Stimulated activated CD8-positive, alpha-beta memory T cell treated with anti-CD3 and anti-CD28 coated beads, Interleukin-7, amount 100 ng/mL, for 4 hours (primary cell): ENCODE data around the gene PAPPA.

Experiments used
- DNase-seq, 2 donors: peaks; one replicate each; pipeline ENCODE4 v3.0.0-alpha.2; 2020; ENCODE audit warnings: low read depth in 2 of 2

Gene PAPPA

GRCh38 chr9:116345393-116345792 lies 191.8 kb downstream of the PAPPA start:
- no peak for DNase-seq

GRCh38 chr9:116345817-116346216 lies 192.2 kb downstream of the PAPPA start:
- no peak for DNase-seq

- no peak for DNase-seq
Measured at GRCh38 chr9:116349684-116350083, 196.1 kb downstream of the PAPPA start.

- DNase-seq: no peak
Measured at GRCh38 chr9:116350213-116350612, 196.6 kb downstream of the PAPPA start.

- no peak for DNase-seq
Measured at GRCh38 chr9:116352958-116353357, 199.4 kb downstream of the PAPPA start.

GRCh38 chr9:116355153-116355921 lies 201.7 kb downstream of the PAPPA start:
- DNase-seq: no peak

- DNase-seq: no peak
Measured at GRCh38 chr9:116358251-116358650, 204.7 kb downstream of the PAPPA start.

GRCh38 chr9:116360016-116360415 lies 206.4 kb downstream of the PAPPA start:
- DNase-seq: no peak

GRCh38 chr9:116360989-116361388 lies 207.4 kb downstream of the PAPPA start:
- DNase-seq: no peak

GRCh38 chr9:116361547-116361946 lies 208.0 kb downstream of the PAPPA start:
- DNase-seq: no peak

- DNase-seq: no peak
Measured at GRCh38 chr9:116362493-116362892, 208.9 kb downstream of the PAPPA start.

GRCh38 chr9:116365056-116365471 lies 211.5 kb downstream of the PAPPA start:
- no peak for DNase-seq

- no peak for DNase-seq
Measured at GRCh38 chr9:116366241-116366640, 212.7 kb downstream of the PAPPA start.

GRCh38 chr9:116368680-116369079 lies 215.1 kb downstream of the PAPPA start:
- DNase-seq: no peak

- no peak for DNase-seq
Measured at GRCh38 chr9:116369706-116370105, 216.1 kb downstream of the PAPPA start.

GRCh38 chr9:116370556-116370955 lies 217.0 kb downstream of the PAPPA start:
- no peak for DNase-seq

GRCh38 chr9:116372081-116372673 lies 218.6 kb downstream of the PAPPA start:
- DNase-seq: no peak

- DNase-seq: no peak
Measured at GRCh38 chr9:116372786-116373185, 219.2 kb downstream of the PAPPA start.

- no peak for DNase-seq
Measured at GRCh38 chr9:116377179-116377798, 223.7 kb downstream of the PAPPA start.

GRCh38 chr9:116378873-116379272 lies 225.3 kb downstream of the PAPPA start:
- no peak for DNase-seq

GRCh38 chr9:116379821-116380220 lies 226.2 kb downstream of the PAPPA start:
- no peak for DNase-seq

- no peak for DNase-seq
Measured at GRCh38 chr9:116380496-116380995, 227.0 kb downstream of the PAPPA start.

GRCh38 chr9:116381350-116381749 lies 227.8 kb downstream of the PAPPA start:
- DNase-seq: no peak
